Gastrocnemius medialis (tissue), 4 donors: Measurements from ENCODE around the gene AICDA. TPM values are rescaled to one million over a fixed set of nuclear protein-coding genes. Genes with fewer than 3 reads are reported as not detected.
"Not testable (repeated sequence)": the region's sequence is repeated elsewhere in the genome, so short reads cannot be mapped to it uniquely, and the experiment has no call there.

Experiments used
- ATAC-seq, 2 donors: fragments of 150-250 bp; one replicate each; pipeline ENCODE4 v1.9.1; 2016
- DNase-seq, 2 donors: peaks; one replicate each; pipeline ENCODE4 v3.0.0-alpha.2; 2019
- H3K27ac ChIP-seq, 4 donors: fragments of 200-600 bp; sonication (generic); 1 replicate in 1 of 4; 2 replicates in 3 of 4; pipeline ENCODE4 v1.5.1; 2016 to 2018; ENCODE audit warnings: mild to moderate bottlenecking in 2 of 4, moderate library complexity in 1 of 4
- H3K27me3 ChIP-seq, 3 donors: fragments of 200-600 bp; sonication (generic) in 2 of 3; 1 replicate in 1 of 3; 2 replicates in 2 of 3; pipeline versions ENCODE4 v1.5.1 to v1.6.0; 2016 to 2019; ENCODE audit warnings: mild to moderate bottlenecking in 1 of 3, moderate library complexity in 1 of 3
- H3K36me3 ChIP-seq, 2 donors: fragments of 200-600 bp; sonication (generic) in 1 of 2; one replicate each; pipeline ENCODE4 v1.5.1; 2017 to 2018
- H3K4me1 ChIP-seq, 2 donors: fragments of 200-600 bp; sonication (generic) in 1 of 2; one replicate each; pipeline ENCODE4 v1.5.1; 2016 to 2017; ENCODE audit warnings: mild to moderate bottlenecking in 2 of 2
- H3K4me3 ChIP-seq, 4 donors: fragments of 200-600 bp; sonication (generic) in 3 of 4; 1 replicate in 1 of 4; 2 replicates in 3 of 4; pipeline ENCODE4 v1.5.1; 2016 to 2019; ENCODE audit warnings: mild to moderate bottlenecking in 2 of 4
- H3K9me3 ChIP-seq, 3 donors: fragments of 200-600 bp; sonication (generic) in 2 of 3; 1 replicate in 1 of 3; 2 replicates in 2 of 3; pipeline ENCODE4 v1.5.1; 2016 to 2019
- POLR2A ChIP-seq, 2 donors: fragments of 450-650 bp; IDR thresholded peaks; one replicate each; pipeline ENCODE4 v1.6.1; 2017; ENCODE audit warnings: antibody characterized with exemption in 2 of 2, mild to moderate bottlenecking in 2 of 2, moderate library complexity in 2 of 2
- in situ Hi-C, 4 donors: fragments of 200-750 bp; cut with MboI; loops; one replicate each; pipeline versions ENCODE4 v1.15.0 to v1.8.0; 2017; ENCODE audit warnings: low sequenced_read_pairs in 4 of 4
- intact Hi-C: fragments of 100-400 bp; cut with DNase I; formaldehyde crosslinking; loops from one replicate; pipeline ENCODE4 v1.15.1; 2023; ENCODE audit warnings: low total_unique reads
- total RNA-seq, 4 donors: library from RNA; depleted of rRNA; stranded (reverse); fragments of >200 nt; gene quantifications; one replicate each; pipeline versions ENCODE4 v1.1.0 to v1.2.3, GENCODE V29; 2016
- TF ChIP-seq, protein P1 (sequence below), 5 experiments: fragments of 450-650 bp in 3 of 5; fragments of 200-600 bp in 2 of 5; sonication (generic) in 2 of 5; IDR thresholded peaks in 4 of 5; conservative IDR thresholded peaks in 1 of 5; 1 replicate in 4 of 5; 2 replicates in 1 of 5; pipeline ENCODE4 v1.5.1; 2016 to 2019; ENCODE audit warnings: antibody characterized with exemption in 5 of 5, mild to moderate bottlenecking in 3 of 5, moderate library complexity in 3 of 5

Gene AICDA
- total RNA-seq, 4 donors from 2014 or later: not detected

DNA sequence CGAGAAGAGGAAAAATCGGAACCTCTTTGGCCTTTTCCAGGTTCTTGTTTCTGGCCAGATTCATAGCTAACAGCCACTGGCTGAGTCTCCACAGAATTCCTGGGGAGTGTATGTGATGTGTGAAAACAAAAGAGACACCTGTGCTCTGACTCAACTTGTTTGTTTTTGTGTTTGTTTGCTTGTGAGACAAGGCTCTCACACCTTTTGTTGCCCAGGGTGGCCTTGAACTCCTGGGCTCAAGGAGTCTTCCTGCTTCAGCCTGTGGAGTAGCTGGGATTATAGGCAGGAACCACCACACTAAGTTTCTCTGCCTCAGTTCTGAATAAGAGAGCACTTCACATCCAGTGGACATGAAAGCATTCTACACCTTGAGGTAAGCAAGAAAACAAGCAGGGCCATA, 27.3 kb upstream of the AICDA start:
- no peak for TF ChIP-seq POLR2A (IDR thresholded peaks at IDR 0.05)
- TF ChIP-seq, protein P1, sequence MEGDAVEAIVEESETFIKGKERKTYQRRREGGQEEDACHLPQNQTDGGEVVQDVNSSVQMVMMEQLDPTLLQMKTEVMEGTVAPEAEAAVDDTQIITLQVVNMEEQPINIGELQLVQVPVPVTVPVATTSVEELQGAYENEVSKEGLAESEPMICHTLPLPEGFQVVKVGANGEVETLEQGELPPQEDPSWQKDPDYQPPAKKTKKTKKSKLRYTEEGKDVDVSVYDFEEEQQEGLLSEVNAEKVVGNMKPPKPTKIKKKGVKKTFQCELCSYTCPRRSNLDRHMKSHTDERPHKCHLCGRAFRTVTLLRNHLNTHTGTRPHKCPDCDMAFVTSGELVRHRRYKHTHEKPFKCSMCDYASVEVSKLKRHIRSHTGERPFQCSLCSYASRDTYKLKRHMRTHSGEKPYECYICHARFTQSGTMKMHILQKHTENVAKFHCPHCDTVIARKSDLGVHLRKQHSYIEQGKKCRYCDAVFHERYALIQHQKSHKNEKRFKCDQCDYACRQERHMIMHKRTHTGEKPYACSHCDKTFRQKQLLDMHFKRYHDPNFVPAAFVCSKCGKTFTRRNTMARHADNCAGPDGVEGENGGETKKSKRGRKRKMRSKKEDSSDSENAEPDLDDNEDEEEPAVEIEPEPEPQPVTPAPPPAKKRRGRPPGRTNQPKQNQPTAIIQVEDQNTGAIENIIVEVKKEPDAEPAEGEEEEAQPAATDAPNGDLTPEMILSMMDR (IDR thresholded peaks at IDR 0.05 in 4 of 5, conservative IDR thresholded peaks at IDR 0.05 in 1 of 5): no peak
- no peak for DNase-seq
- intact Hi-C loops: no loop called here
- no peaks in the 10 kb centered on the region for H3K9me3 ChIP-seq
- H3K36me3 ChIP-seq: no peaks in the 10 kb centered on the region
- no peaks in the 10 kb centered on the region for H3K27me3 ChIP-seq
- no peaks in the 10 kb centered on the region for H3K4me1 ChIP-seq
- in situ Hi-C loops: no loop called here
- no peak for ATAC-seq
- no peak overlapping the region for H3K27ac ChIP-seq
- H3K4me3 ChIP-seq: no peak overlapping the region

DNA sequence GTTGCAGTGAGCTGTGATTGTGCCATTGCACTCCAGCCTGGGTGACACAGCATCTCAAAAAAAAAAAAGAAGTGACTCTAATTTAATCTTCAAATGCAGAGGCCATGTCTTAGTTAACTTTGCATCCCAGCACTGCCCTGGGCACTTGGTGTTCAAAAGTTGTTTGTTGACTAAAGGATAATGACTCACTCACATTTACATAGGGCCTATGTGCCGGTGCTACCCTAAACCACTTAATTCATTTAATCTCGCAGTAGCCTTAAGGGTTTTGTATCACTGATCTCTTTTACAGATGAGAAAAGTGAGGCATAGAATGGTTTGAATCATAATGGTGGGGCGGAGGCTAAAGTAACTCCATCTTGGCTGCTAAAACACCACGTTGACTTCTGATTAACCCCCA, 26.3 kb upstream of the AICDA start:
- H3K36me3 ChIP-seq: no peaks in the 10 kb centered on the region
- H3K4me1 ChIP-seq: no peaks in the 10 kb centered on the region
- no peak overlapping the region for H3K27ac ChIP-seq
- H3K27me3 ChIP-seq: no peaks in the 10 kb centered on the region
- in situ Hi-C loops (no loop called here), intact Hi-C loops (no loop called here)
- no peak overlapping the region for H3K4me3 ChIP-seq
- DNase-seq: no peak
- no peak for TF ChIP-seq POLR2A (IDR thresholded peaks at IDR 0.05)
- TF ChIP-seq, protein P1 (IDR thresholded peaks at IDR 0.05 in 4 of 5, conservative IDR thresholded peaks at IDR 0.05 in 1 of 5): no peak
- H3K9me3 ChIP-seq: no peaks in the 10 kb centered on the region
- no peak for ATAC-seq

DNA sequence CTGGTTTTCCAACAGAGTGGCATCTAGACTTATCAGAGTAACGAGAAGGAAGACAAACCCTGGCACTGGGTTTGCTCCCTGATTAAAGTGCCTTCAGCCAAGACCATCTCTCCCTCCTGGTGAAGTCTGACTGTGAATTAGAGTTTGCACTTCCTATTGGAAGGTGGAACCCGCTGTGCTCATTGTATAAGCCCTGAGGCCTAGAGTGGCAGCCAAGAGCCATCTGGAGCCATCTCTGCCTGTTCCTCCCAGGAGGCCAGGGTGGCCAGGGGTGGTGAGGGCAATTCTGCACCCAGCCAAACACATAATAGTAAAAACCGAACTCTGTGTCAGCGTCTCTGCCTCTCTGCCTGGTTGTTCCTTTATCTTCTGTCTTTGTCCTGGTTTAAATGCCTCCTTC, 25.0 kb upstream of the AICDA start:
- H3K9me3 ChIP-seq: no peaks in the 10 kb centered on the region
- intact Hi-C loops (no loop called here), in situ Hi-C loops (no loop called here)
- H3K27ac ChIP-seq: no peak overlapping the region
- H3K4me1 ChIP-seq: no peaks in the 10 kb centered on the region
- DNase-seq: no peak
- H3K36me3 ChIP-seq: no peaks in the 10 kb centered on the region
- H3K27me3 ChIP-seq: no peaks in the 10 kb centered on the region
- TF ChIP-seq, protein P1 (IDR thresholded peaks at IDR 0.05 in 4 of 5, conservative IDR thresholded peaks at IDR 0.05 in 1 of 5): no peak
- TF ChIP-seq POLR2A (IDR thresholded peaks at IDR 0.05): no peak
- ATAC-seq: no peak
- H3K4me3 ChIP-seq: no peak overlapping the region

DNA sequence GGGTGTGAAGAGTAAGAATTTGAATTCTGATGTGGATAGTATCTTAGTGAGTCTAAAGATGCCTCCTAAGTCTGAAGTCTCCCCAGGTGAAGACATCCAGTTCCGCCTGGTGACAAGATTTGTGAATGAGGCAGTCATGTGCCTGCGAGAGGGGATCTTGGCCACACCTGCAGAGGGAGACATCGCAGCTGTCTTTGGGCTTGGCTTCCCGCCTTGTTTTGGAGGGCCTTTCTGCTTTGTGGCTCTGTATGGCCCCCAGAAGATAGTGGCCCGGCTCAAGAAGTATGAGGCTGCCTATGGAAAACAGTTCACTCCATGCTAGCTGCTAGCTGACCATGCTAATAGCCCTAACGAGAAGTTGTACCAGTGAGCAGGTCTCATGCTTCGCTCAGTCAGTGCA, 24.6 kb upstream of the AICDA start:
- ATAC-seq (no peak), DNase-seq (no peak)
- Histone ChIP-seq H3K9me3 (no peaks in the 10 kb centered on the region), H3K27me3 (no peaks in the 10 kb centered on the region), H3K4me3 (no peak overlapping the region), H3K36me3 (no peaks in the 10 kb centered on the region), H3K27ac (no peak overlapping the region), H3K4me1 (no peaks in the 10 kb centered on the region)
- in situ Hi-C loops (no loop called here), intact Hi-C loops (no loop called here)
- TF ChIP-seq POLR2A (IDR thresholded peaks at IDR 0.05): no peak

DNA sequence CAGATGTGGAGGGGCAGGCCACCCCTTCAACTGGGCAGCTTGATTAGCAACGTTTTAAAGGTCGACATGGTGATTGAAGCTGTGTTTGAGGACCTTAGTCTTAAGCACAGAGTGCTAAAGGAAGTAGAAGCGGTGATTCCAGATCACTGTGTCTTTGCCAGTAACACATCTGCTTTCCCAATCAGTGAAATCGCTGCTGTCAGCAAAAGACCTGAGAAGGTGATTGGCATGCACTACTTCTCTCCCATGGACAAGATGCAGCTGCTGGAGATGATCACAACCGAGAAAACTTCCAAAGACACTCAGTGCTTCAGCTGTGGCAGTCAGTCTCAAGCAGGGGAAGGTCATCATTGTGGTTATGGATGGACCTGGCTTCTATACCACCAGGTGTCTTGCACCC, 23.9 kb upstream of the AICDA start:
- Histone ChIP-seq H3K27ac (no peak overlapping the region), H3K4me3 (no peak overlapping the region), H3K27me3 (no peaks in the 10 kb centered on the region), H3K36me3 (no peaks in the 10 kb centered on the region), H3K9me3 (no peaks in the 10 kb centered on the region), H3K4me1 (no peaks in the 10 kb centered on the region)
- intact Hi-C loops (no loop called here), in situ Hi-C loops (no loop called here)
- no peak for ATAC-seq
- TF ChIP-seq POLR2A (IDR thresholded peaks at IDR 0.05): no peak
- TF ChIP-seq, protein P1 (IDR thresholded peaks at IDR 0.05 in 4 of 5, conservative IDR thresholded peaks at IDR 0.05 in 1 of 5): no peak
- DNase-seq: no peak

DNA sequence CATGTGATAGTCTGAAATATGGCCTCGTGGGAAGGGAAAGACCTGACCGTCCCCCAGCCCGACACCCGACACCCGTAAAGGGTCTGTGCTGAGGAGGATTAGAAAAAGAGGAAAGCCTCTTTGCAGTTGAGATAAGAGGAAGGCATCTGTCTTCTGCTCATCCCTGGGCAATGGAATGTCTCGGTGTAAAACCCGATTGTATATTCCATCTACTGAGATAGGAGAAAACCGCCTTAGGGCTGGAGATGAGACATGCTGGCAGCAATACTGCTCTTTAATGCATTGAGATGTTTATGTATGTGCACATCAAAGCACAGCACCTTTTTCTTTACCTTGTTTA, 23.3 kb upstream of the AICDA start:
- H3K9me3 ChIP-seq, in situ Hi-C loops, DNase-seq, H3K4me3 ChIP-seq, H3K4me1 ChIP-seq, H3K36me3 ChIP-seq, H3K27me3 ChIP-seq, ATAC-seq, H3K27ac ChIP-seq, intact Hi-C loops: not testable (repeated sequence)

DNA sequence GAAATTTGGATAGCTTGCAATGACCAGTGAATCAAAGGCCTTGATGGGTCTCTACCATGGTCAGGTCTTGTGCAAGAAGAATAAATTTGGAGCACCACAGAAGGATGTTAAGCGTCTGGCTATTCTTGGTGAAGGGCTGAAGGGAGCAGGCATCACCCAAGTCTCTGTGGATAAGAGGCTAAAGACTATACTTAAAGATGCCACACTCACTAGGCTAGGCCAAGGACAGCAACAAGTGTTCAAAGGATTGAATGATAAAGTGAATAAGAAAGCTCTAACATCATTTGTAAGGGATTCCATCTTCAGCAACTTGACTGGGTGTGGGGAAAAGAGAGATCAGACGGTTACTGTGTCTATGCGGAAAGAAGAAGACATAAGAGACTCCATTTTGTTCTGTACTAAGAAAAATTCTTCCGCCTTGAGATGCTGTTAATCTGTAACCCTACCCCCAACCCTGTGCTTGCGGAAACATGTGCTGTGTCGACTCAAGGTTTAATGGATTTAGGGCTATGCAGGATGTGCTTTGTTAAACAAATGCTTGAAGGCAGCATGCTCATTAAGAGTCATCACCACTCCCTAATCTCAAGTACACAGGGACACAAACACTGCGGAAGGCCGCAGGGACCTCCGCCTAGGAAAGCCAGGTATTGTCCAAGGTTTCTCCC, 22.8 kb upstream of the AICDA start:
- ATAC-seq, H3K4me1 ChIP-seq, H3K9me3 ChIP-seq, H3K36me3 ChIP-seq, H3K4me3 ChIP-seq, H3K27me3 ChIP-seq, intact Hi-C loops, H3K27ac ChIP-seq, in situ Hi-C loops, DNase-seq: not testable (repeated sequence)
